ENCODE measurements around the gene ARRB1. TPM values are rescaled to one million over a fixed set of nuclear protein-coding genes. Genes with fewer than 3 reads are reported as not detected.

ARRB1 gene
- polyA plus RNA-seq, 1 of the 3 experiments (the other 2 are of a cell fraction): 7.0 TPM

DNA sequence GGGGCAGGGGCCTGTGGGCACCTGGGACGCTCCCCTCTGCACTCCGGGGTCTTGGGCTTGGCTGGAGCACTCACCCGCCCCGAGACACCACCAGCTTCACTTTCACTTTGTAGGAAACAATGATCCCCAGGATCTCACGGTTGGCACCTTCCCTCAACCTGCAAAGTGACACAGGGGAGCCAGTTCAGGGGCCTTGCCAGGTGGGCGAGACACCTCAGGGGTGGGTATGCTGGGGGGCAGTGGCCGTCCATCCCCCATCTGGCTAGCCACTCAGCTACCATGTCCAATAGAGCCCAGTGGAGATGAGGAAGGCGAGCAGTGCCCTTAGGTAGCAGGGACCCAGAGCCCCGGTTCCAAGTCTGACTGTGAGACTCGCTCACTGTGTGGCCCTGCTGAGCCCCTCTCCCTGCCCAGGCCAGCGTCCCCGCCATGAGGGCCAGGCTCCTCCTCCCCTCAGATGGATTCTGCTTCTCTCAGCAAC lies 78.6 kb downstream of the ARRB1 start:
- 80% methylated on average over 6 of the region's 12 CpGs for WGBS (ENCODE audit: low lambda C conversion rate)
- no peak overlapping the region for H3K27ac ChIP-seq (ENCODE audit: low read depth in 2 of 2, low read length in 1 of 2)
- no peak overlapping the region for H3K4me3 ChIP-seq (ENCODE audit: low read depth in 2 of 2, low read length in 1 of 2)
- no peak overlapping the region for H3K9ac ChIP-seq
- H4K20me1 ChIP-seq (ENCODE audit: insufficient read depth): no peaks in the 10 kb centered on the region
- ChIA-PET POLR2A (no interaction called here), CTCF (interaction anchor here (0.8 to 27.4 kb wide), 8 partner anchors 7 to 259 kb away, joined by 3 to 701 read pairs (median 6); no protein-coding TSS in a partner anchor)
- no peaks in the 10 kb centered on the region for H3K79me2 ChIP-seq (ENCODE audit: insufficient read depth)
- no peak overlapping the region for H3K4me2 ChIP-seq
- H3K36me3 ChIP-seq (replicated peaks in 1 of 2; ENCODE audit: control insufficient read depth in 1 of 2, insufficient read depth in 2 of 2, low read length in 1 of 2): peaks cover 0 to 5% of the 10 kb centered on the region in 2 experiments
- no peaks in the 10 kb centered on the region for H3K9me3 ChIP-seq
- peaks cover 3% of the 10 kb centered on the region for H3F3A ChIP-seq (replicated peaks; ENCODE audit: insufficient read depth)
- no peak overlapping the region for H2AFZ ChIP-seq (ENCODE audit: low read depth)
- H3K27me3 ChIP-seq (ENCODE audit: insufficient read depth): no peaks in the 10 kb centered on the region
- peaks cover 0 to 2% of the 10 kb centered on the region in 2 experiments; a peak in 1 of 4 replicates for H3K4me1 ChIP-seq (ENCODE audit: control insufficient read depth in 1 of 2, insufficient read depth in 2 of 2, low read depth in 1 of 2, low read length in 1 of 2)
- no peak for DNase-seq
- TF ChIP-seq NFIC (IDR thresholded peaks at IDR 0.05; ENCODE audit: borderline replicate concordance) (no peak), TCF12 (IDR thresholded peaks at IDR 0.05) (no peak), MEF2A (IDR thresholded peaks at IDR 0.05; ENCODE audit: borderline replicate concordance, low read depth) (no peak), JUND (IDR thresholded peaks at IDR 0.05) (no peak), GABPA (IDR thresholded peaks at IDR 0.05; ENCODE audit: low read depth) (no peak), MXI1 (IDR thresholded peaks at IDR 0.05; ENCODE audit: low read depth, low read length) (no peak), FOXJ3 (CRISPR knock-in tag; IDR thresholded peaks at IDR 0.05) (no peak), GATA2 (CRISPR knock-in tag; IDR thresholded peaks at IDR 0.05) (no peak), YY1 (IDR thresholded peaks at IDR 0.05; ENCODE audit: low read depth) (no peak), ELF1 (IDR thresholded peaks at IDR 0.05) (no peak), SIN3A (IDR thresholded peaks at IDR 0.05; ENCODE audit: borderline replicate concordance, low read depth, low read length) (no peak), RAD21 (IDR thresholded peaks at IDR 0.05; ENCODE audit: low read length) (no peak)
- TF ChIP-seq, protein P1, sequence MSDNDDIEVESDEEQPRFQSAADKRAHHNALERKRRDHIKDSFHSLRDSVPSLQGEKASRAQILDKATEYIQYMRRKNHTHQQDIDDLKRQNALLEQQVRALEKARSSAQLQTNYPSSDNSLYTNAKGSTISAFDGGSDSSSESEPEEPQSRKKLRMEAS (IDR thresholded peaks at IDR 0.05; ENCODE audit: low read depth): no peak
- TF ChIP-seq, protein P2, sequence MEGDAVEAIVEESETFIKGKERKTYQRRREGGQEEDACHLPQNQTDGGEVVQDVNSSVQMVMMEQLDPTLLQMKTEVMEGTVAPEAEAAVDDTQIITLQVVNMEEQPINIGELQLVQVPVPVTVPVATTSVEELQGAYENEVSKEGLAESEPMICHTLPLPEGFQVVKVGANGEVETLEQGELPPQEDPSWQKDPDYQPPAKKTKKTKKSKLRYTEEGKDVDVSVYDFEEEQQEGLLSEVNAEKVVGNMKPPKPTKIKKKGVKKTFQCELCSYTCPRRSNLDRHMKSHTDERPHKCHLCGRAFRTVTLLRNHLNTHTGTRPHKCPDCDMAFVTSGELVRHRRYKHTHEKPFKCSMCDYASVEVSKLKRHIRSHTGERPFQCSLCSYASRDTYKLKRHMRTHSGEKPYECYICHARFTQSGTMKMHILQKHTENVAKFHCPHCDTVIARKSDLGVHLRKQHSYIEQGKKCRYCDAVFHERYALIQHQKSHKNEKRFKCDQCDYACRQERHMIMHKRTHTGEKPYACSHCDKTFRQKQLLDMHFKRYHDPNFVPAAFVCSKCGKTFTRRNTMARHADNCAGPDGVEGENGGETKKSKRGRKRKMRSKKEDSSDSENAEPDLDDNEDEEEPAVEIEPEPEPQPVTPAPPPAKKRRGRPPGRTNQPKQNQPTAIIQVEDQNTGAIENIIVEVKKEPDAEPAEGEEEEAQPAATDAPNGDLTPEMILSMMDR (IDR thresholded peaks at IDR 0.05): no peak
- TF ChIP-seq, protein P3, sequence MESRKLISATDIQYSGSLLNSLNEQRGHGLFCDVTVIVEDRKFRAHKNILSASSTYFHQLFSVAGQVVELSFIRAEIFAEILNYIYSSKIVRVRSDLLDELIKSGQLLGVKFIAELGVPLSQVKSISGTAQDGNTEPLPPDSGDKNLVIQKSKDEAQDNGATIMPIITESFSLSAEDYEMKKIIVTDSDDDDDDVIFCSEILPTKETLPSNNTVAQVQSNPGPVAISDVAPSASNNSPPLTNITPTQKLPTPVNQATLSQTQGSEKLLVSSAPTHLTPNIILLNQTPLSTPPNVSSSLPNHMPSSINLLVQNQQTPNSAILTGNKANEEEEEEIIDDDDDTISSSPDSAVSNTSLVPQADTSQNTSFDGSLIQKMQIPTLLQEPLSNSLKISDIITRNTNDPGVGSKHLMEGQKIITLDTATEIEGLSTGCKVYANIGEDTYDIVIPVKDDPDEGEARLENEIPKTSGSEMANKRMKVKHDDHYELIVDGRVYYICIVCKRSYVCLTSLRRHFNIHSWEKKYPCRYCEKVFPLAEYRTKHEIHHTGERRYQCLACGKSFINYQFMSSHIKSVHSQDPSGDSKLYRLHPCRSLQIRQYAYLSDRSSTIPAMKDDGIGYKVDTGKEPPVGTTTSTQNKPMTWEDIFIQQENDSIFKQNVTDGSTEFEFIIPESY (IDR thresholded peaks at IDR 0.05; ENCODE audit: borderline replicate concordance, low read depth): no peak
- TF ChIP-seq, protein P4, sequence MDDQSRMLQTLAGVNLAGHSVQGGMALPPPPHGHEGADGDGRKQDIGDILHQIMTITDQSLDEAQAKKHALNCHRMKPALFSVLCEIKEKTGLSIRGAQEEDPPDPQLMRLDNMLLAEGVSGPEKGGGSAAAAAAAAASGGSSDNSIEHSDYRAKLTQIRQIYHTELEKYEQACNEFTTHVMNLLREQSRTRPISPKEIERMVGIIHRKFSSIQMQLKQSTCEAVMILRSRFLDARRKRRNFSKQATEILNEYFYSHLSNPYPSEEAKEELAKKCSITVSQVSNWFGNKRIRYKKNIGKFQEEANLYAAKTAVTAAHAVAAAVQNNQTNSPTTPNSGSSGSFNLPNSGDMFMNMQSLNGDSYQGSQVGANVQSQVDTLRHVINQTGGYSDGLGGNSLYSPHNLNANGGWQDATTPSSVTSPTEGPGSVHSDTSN (IDR thresholded peaks at IDR 0.05): no peak
- no peaks in the 10 kb centered on the region for H3K9me2 ChIP-seq

All from SK-N-SH (cell line).